Rectal smooth muscle tissue (tissue), 1 donor: ENCODE measurements around the gene ZNF185.

Experiments used
- H3K27ac ChIP-seq: one replicate; pipeline ENCODE4 v1.7.0; 2013; ENCODE audit warnings: low read depth, low read length, inconsistent platforms
- H3K27me3 ChIP-seq: one replicate; pipeline ENCODE4 v1.7.0; 2013; ENCODE audit warnings: low read length; ENCODE audit not compliant: control insufficient read depth, insufficient read depth
- H3K36me3 ChIP-seq: one replicate; pipeline ENCODE4 v1.7.0; 2013; ENCODE audit warnings: low read length; ENCODE audit not compliant: control insufficient read depth, insufficient read depth
- H3K4me1 ChIP-seq: one replicate; pipeline ENCODE4 v1.7.0; 2013; ENCODE audit warnings: low read length; ENCODE audit not compliant: control insufficient read depth, insufficient read depth
- H3K4me3 ChIP-seq: one replicate; pipeline ENCODE4 v1.7.0; 2013; ENCODE audit warnings: low read length
- H3K9ac ChIP-seq: one replicate; pipeline ENCODE4 v1.7.0; 2013; ENCODE audit warnings: low read length

ZNF185 gene

DNA sequence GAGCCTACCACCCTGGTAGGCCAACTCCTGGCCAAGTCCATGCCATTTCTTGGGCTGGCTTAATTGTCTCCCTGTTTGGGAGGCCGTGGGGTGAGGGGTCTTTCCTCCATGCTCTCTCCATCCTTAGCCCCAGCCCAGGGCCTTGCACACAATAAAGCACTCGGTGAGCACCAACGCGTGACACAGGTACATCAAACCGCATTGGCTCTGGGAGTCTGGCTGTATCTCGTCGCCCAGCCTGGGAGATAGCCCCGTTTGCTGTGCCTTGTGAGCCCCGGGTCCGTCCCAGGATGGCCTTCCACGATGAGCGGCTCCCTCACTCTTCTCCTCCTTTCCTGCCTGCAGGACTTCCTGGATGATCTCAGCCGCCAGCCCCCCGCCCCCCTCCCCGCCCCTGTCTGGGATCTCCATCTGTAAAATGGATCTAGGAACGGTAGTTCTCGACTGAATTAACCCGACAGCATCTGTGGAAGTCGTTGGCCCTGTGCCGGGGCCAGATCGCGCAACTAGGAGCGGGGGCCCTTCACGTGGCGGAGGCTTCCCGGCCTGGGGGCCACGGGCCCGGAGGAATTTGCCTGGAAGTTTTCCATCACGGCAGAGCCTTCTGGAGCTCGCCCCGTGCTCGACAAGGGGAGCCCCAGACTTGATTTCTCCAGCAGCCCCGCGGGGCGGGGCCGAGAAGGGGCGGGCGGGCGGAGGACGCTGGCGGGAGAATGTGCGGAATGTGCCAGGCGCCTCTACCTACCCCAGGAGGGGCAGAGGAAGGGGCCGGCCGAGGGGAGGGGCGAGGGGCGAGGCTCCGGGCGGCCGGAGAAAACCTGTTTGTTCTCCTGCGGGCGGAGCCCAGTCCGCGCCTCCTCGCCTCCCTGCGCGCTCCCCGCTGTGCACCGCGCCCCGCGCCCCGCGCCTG is at the start of gene ZNF185:
ZNF185 (plus strand) TSS at position 846 of the 910 bp plus-strand sequence. CDS start 16,423 bp downstream, outside the sequence.
- Histone ChIP-seq H3K27ac (no peak within 1 kb of the TSS), H3K4me3 (no peak within 1 kb of the TSS), H3K36me3 (no peaks in the 10 kb centered on the region), H3K4me1 (no peaks in the 10 kb centered on the region), H3K9ac (no peak within 1 kb of the TSS), H3K27me3 (peaks cover 22% of the 10 kb centered on the region)

DNA sequence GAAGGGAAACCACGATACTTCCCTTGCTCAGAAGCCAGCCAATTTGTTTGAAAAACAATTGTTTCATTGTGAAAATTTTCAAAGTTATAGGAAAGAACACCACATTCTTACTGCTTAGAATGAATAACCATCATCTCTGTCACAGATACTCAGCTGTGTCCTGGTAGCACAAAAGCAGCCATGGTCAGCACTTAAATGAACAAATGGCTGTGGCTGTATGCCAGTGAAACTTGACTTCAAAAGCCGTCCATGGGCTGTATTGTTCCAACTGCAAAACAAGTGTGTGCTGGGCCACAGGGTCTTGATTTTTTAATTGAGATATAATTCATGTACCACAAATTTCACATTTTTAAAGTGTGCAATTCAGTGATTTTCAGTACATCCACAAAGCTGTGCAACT is 47.4 kb upstream of the ZNF185 start:
- no peak overlapping the region for H3K9ac ChIP-seq
- H3K27ac ChIP-seq = no peak overlapping the region
- H3K27me3 ChIP-seq = no peaks in the 10 kb centered on the region
- no peaks in the 10 kb centered on the region for H3K4me1 ChIP-seq
- H3K36me3 ChIP-seq = no peaks in the 10 kb centered on the region
- H3K4me3 ChIP-seq = no peak overlapping the region

GRCh38 chrX:152853986-152854385 is 43.9 kb upstream of the ZNF185 start:
- Histone ChIP-seq H3K36me3 (no peaks in the 10 kb centered on the region), H3K4me1 (no peaks in the 10 kb centered on the region), H3K27ac (no peak overlapping the region), H3K27me3 (no peaks in the 10 kb centered on the region), H3K9ac (no peak overlapping the region), H3K4me3 (no peak overlapping the region)

DNA sequence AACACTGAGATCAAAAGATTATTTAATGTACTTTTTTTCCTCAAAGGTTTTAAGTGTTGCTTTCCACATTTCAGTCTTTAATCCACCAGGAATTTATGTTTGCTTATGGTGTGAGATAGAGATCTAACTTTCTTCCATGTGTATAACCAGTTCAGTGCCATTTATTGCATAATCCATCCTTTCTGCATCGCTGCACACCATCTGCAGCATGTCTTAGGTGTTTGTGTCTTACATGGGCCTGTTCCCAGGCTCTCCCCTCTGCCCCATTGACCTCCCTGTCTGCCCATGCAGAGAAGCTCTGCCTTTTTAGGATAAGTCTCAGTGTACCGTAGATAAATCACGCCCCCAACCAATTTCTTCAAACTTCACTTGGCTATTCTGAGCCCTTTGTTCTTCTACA is 36.8 kb upstream of the ZNF185 start:
- no peaks in the 10 kb centered on the region for H3K27me3 ChIP-seq
- no peak overlapping the region for H3K27ac ChIP-seq
- H3K9ac ChIP-seq = no peak overlapping the region
- H3K4me3 ChIP-seq = no peak overlapping the region
- no peaks in the 10 kb centered on the region for H3K4me1 ChIP-seq
- peaks cover 8% of the 10 kb centered on the region for H3K36me3 ChIP-seq

- H3K4me1 ChIP-seq = no peaks in the 10 kb centered on the region
- no peaks in the 10 kb centered on the region for H3K27me3 ChIP-seq
- no peak overlapping the region for H3K4me3 ChIP-seq
- no peak overlapping the region for H3K27ac ChIP-seq
- no peak overlapping the region for H3K9ac ChIP-seq
- peaks cover 8% of the 10 kb centered on the region for H3K36me3 ChIP-seq
These were observed 36.0 kb upstream of the ZNF185 start for GRCh38 chrX:152861826-152862225.

DNA sequence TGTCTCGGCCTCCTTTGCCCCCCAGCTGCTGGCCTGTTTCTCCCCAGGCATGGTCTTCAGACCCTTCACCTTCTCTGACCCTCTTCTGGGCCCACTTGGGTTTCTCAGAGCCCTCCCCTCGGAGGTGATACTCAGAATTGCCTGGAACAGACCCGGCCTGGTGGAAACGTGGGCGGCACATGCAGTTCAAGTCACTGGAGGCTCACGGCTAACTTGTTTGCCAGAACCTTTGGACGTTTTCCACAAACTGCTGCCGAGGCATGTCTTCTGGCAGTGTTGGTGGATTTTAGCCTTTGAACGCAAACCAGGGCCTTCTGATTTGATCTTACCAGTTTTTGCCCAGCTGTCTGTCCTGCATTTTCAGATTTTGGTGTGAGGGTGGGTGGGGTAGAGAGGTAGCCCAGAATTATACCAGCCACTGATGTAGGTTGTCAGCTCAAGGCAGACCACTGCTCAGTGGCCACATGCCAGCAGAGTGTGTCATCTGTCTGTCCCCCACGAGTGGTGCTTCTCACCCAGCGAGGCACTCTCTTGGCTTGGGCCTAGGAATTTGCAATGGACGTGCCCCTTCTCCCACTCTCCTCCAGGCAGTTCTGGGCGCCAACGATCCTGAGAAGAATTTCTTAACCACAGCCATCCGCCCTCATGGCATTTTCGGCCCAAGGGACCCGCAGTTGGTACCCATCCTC is 32.5 kb upstream of the ZNF185 start:
- Histone ChIP-seq H3K9ac (no peak overlapping the region), H3K27ac (no peak overlapping the region), H3K36me3 (peaks cover 14% of the 10 kb centered on the region), H3K4me1 (no peaks in the 10 kb centered on the region), H3K27me3 (peaks cover 2% of the 10 kb centered on the region), H3K4me3 (no peak overlapping the region)

- H3K36me3 ChIP-seq = peaks cover 14% of the 10 kb centered on the region
- no peak overlapping the region for H3K4me3 ChIP-seq
- no peaks in the 10 kb centered on the region for H3K4me1 ChIP-seq
- no peak overlapping the region for H3K9ac ChIP-seq
- H3K27ac ChIP-seq = no peak overlapping the region
- H3K27me3 ChIP-seq = peaks cover 2% of the 10 kb centered on the region
These were observed 31.5 kb upstream of the ZNF185 start for GRCh38 chrX:152866386-152866785.

DNA sequence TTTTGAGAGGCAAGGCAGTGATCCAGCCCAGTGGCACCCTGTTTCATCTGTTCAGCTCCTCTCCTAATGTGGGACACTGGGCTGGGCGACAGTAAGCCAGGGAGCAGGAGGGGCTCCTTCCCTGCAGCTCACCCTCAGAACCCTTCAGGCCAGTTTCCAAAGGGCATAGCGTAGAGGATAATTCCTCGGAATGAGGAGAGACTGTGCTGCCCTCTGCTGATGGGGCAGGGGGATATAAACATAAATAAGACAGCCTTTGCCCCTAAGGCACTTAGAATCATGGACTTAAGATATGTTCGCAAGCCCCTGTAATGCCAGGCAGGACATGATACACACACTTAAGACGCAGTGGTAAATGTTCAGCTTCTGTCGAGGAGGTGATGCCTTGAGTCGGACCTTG is 27.9 kb upstream of the ZNF185 start:
- Histone ChIP-seq H3K9ac (no peak overlapping the region), H3K27me3 (peaks cover 2% of the 10 kb centered on the region), H3K4me1 (no peaks in the 10 kb centered on the region), H3K27ac (no peak overlapping the region), H3K4me3 (no peak overlapping the region), H3K36me3 (peaks cover 6% of the 10 kb centered on the region)

DNA sequence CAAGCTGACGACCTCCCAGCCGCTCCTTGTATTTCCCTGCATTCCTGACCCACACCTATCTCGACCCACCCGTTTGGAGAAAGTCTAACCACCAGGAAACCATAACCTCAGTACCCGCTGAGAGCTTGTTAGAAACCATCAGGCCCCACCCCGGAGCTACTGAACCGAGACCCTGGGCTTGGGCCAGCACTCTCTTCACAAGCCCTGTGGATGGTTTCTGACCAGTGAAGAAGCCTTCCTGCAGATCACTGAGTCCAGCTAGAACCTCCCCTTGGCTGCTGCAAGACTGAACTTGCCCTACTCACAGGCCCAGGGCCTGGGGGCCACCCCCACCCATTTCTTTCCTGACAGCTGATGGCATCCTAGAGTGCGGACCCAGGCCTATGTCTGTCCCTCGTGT is 26.6 kb upstream of the ZNF185 start:
- no peak overlapping the region for H3K27ac ChIP-seq
- H3K27me3 ChIP-seq = peaks cover 2% of the 10 kb centered on the region
- H3K36me3 ChIP-seq = peaks cover 6% of the 10 kb centered on the region
- H3K9ac ChIP-seq = no peak overlapping the region
- no peaks in the 10 kb centered on the region for H3K4me1 ChIP-seq
- H3K4me3 ChIP-seq = no peak overlapping the region

DNA sequence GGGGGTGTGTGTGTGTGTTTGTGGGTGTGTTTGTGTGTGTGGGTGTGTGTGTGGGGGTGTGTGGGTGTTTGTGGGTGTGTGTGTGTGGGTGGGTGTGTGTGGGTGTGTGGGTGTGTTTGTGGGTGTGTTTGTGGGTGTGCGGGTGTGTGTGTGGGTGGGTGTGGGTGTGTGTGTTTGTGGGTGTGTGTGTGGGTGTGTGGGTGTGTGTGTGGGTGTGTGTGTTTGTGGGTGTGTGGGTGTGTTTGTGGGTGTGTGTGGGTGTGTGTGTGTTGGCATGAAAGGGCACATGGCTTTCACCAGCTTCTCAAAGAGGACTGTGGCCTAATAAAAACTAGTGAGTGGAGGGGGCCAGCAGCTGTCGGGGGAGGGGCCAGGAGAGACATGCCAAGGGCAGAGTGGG is 25.3 kb upstream of the ZNF185 start:
- H3K36me3 ChIP-seq = peaks cover 6% of the 10 kb centered on the region
- H3K9ac ChIP-seq = no peak overlapping the region
- no peaks in the 10 kb centered on the region for H3K4me1 ChIP-seq
- H3K4me3 ChIP-seq = no peak overlapping the region
- H3K27ac ChIP-seq = no peak overlapping the region
- H3K27me3 ChIP-seq = peaks cover 2% of the 10 kb centered on the region

DNA sequence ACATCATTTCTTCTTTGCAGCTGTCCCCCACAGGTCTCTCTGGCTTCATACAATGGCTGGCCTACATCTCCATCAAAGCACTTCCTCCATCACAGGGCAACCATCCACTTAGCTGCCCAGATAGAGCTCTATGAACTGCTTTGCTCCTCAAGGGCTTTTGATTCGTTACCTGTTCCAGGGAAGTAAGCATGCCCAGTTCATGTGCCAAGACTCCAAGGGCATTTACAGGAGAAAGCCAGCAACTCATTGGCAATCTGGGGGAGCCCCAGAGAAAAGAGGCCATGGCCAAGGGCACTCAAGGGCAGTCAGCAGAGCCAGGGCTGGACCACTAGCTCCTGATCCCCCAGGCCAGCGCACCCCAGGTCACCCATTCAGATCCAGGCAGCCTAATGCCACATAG is 24.5 kb upstream of the ZNF185 start:
- no peak overlapping the region for H3K9ac ChIP-seq
- no peak overlapping the region for H3K27ac ChIP-seq
- H3K4me3 ChIP-seq = no peak overlapping the region
- no peaks in the 10 kb centered on the region for H3K27me3 ChIP-seq
- peaks cover 6% of the 10 kb centered on the region for H3K36me3 ChIP-seq
- H3K4me1 ChIP-seq = no peaks in the 10 kb centered on the region

DNA sequence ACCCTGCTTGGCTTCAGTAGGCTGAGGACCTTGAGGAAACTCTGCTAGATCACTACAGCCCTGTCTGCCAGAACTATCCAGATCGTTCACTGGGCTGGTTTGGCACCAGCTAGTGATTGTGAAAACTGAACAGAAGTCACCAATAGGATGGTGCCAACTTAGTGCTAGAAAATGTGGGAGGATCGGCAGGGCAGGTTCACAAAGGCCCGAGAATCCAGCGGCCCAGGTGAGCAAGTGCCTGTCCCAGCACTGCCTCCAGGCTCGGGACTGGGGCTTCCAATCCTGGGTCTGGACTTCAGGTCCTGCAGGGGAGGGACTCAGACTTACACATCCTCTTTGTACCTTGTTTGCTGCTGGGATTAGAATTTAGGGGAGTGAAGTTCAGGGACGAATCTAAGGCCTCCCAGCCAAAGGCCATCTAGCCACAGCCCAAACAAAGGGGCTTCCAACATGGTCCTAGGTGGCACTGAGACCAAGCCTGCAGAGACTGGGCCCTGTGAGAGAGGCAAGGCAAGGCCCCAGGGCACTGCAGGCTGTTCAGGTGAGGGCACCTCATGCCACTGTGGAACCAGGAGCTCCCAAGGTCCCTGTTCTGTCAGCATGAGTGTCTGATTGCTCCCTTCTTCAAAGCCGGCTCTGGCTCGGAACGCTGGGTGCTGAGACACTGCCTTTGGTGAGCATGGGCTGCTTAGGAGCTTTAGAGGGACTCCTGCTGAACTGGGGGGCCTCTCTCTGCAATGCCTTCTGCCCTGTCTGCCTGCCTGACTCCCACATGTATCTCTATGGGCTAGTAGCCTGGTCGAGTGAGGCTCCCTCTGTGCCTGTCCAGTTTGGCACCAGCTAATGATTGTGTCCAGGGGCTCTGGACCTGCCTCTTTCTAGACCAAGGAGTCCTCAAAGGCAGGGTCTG is 20.7 kb upstream of the ZNF185 start:
- Histone ChIP-seq H3K4me1 (no peaks in the 10 kb centered on the region), H3K36me3 (no peaks in the 10 kb centered on the region), H3K4me3 (no peak overlapping the region), H3K27ac (no peak overlapping the region), H3K9ac (no peak overlapping the region), H3K27me3 (no peaks in the 10 kb centered on the region)
